C4-2B (cell line): Measurements from ENCODE around the gene MET.

Experiments used
- H3K27ac ChIP-seq: fragments of 450-650 bp; 2 replicates; pipeline ENCODE4 v1.5.1; 2017
- CTCF ChIP-seq: fragments of 450-650 bp; conservative IDR thresholded peaks from 2 replicates; pipeline ENCODE4 v1.5.1; 2017; ENCODE audit warnings: mild to moderate bottlenecking
- ZFX ChIP-seq: fragments of 450-650 bp; IDR thresholded peaks from 2 replicates; pipeline ENCODE4 v1.6.1; 2017

The MET gene

GRCh38 chr7:116769546-116769945, 97.5 kb downstream of the MET start:
- no peak overlapping the region for H3K27ac ChIP-seq
- no peak for TF ChIP-seq ZFX
- TF ChIP-seq CTCF = no peak

GRCh38 chr7:116770941-116771340, 98.9 kb downstream of the MET start:
- H3K27ac ChIP-seq = no peak overlapping the region
- TF ChIP-seq ZFX (no peak), CTCF (no peak)

GRCh38 chr7:116771640-116772039, 99.6 kb downstream of the MET start:
- TF ChIP-seq CTCF (no peak), ZFX (no peak)
- H3K27ac ChIP-seq = no peak overlapping the region

- no peak overlapping the region for H3K27ac ChIP-seq
- TF ChIP-seq CTCF = no peak
- TF ChIP-seq ZFX = no peak
These were observed 100.4 kb downstream of the MET start for GRCh38 chr7:116772423-116772863.

- H3K27ac ChIP-seq = no peak overlapping the region
- TF ChIP-seq CTCF (no peak), ZFX (no peak)
These were observed 101.1 kb downstream of the MET start for GRCh38 chr7:116772926-116773749.

GRCh38 chr7:116776046-116776445, 104.0 kb downstream of the MET start:
- TF ChIP-seq CTCF = no peak

GRCh38 chr7:116776610-116777289, 104.8 kb downstream of the MET start:
- TF ChIP-seq CTCF (no peak), ZFX (no peak)
- H3K27ac ChIP-seq = no peak overlapping the region

More at GRCh38 chr7:116776046-116776445, 104.0 kb downstream of the MET start:
- no peak overlapping the region for H3K27ac ChIP-seq
